ENCODE results near the gene BSN.
A peak's percentile ranks its signal among the peaks of the same experiment; 100 is the strongest.
"Not testable (repeated sequence)": the region's sequence is repeated elsewhere in the genome, so short reads cannot be mapped to it uniquely, and the experiment has no call there.

The BSN gene

DNA sequence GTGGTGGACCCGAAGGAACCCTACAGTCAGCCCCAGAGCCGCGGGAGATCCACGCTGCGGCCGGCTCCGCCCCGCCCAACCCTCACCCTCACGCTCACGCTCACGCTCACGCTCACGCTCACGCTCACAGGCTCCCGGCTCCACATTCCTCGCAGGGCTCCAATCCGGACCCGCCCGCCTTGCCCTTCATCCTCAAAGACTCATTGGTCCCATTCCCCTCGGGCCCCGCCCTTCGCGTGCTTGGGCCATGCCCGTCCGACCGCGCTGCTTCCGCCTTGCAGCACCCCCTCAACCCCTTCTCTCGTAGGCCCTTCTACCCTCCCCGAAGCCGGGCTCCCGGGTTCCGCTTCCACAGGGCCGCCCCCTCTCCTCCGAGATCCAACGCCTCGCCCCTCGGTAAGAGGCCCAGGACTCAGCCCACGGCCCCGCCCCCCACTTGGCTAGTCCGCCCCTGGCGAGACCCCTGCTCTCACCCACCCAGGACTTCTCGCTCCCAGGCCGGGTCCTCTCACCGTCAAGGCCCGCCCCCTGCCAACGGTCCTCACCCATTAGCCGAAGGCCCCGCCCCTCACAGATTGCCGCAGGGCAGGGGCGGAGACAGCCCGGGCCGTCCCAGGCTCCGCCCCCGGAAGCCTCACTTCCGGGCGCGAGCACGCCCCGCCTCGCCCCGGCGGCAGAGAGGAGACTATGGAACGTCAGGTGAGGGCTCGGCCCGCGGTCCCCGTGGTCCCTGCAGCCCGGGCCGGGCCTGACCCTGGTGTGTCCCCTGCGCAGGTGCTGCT is 119.6 kb downstream of the BSN start, which contains the start of gene APEH:
Gene APEH (plus strand): TSS at position 637 of the 782 bp plus-strand sequence. CDS start 51 bp downstream, at position 688.
- peak; percentile 97 for DNase-seq (ENCODE audit: low read depth, low spot score)

DNA sequence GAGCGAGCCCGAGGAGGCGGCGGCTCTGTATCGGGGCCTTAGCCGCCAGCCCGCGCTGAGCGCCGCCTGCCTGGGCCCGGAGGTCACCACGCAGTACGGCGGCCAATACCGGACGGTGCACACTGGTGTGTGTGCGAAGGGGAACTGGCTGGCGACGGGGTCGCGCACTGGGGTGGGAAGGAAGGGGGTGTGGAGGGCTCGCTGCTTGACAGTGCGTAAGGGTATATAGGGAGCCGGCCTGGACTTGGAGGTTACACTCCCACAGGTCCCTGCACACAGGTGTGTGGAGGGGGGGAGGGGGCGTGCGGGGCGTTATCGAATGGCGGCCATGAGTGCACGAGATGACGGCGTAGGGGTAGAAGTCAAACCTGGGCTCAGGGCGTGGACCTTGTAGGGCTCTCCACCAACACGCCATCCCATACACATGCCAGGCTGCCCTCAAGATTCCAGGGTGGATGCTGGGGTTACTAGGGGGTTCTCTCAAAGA is 120.3 kb downstream of the BSN start:
- no peak for DNase-seq (ENCODE audit: low read depth, low spot score)

DNA sequence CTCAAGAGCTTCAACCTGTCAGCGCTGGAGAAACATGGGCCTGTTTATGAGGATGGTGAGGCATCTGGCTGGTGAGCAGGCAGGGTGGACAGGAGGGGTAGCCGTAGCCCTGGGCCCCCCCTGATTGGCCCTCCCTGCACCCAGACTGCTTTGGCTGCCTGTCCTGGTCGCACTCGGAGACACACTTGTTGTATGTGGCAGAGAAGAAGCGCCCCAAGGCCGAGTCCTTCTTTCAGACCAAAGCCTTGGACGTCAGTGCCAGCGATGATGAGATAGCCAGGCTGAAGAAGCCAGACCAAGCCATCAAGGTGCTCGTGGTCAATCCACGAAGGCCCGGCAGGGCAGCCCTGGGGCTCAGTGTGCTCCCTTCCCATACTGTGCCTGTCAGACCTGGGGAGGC is 121.6 kb downstream of the BSN start:
- DNase-seq (ENCODE audit: low read depth, low spot score), result no peak

- DNase-seq (ENCODE audit: low read depth, low spot score), result no peak
Measured at GRCh38 chr3:49680493-49681231, 126.4 kb downstream of the BSN start.

- DNase-seq (ENCODE audit: low read depth, low spot score), result no peak
Measured at GRCh38 chr3:49681232-49681522, 126.9 kb downstream of the BSN start.

GRCh38 chr3:49681543-49681942 is 127.3 kb downstream of the BSN start:
- no peak for DNase-seq (ENCODE audit: low read depth, low spot score)

GRCh38 chr3:49683162-49683561 is 128.9 kb downstream of the BSN start:
- no peak for DNase-seq (ENCODE audit: low read depth, low spot score)

DNA sequence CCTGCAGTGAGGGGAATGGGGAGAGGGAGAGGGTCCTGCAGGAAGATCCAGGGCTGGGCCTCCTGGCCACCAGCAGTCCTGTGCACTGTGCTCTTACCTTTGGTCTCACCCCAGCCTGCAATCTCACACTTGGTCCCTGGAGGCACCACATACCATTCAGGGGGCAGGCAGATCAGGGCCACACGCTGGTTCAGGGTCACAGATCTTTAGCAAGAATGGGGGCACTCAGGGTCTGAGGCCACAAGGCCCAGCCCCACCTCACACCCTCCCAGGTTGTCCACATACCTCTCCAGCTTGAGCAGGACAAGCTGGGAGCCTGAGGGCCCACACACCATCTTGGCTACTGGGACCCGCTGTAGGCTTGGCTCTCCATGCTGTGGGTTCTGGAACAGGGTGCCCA is 130.2 kb downstream of the BSN start:
- not testable (repeated sequence) for DNase-seq (ENCODE audit: low read depth, low spot score)

DNA sequence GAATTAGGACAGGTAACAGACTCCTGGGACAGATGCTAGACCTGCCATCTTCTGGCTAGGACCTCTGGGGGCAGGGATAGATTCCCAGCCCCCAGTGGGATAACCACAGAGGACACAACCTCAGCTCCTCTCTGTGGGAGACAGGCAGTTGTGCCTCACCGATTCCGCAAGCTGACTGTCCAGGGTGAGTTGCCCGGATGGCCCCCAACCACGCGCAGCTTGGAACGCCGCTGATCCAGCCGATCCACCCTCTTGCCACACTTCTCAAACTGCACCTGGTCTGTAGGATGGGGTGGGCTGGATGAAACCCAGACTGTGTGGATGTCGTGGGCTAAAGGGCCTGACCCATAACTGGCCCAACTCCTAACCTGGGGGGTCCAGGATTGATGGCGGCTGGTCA is 130.8 kb downstream of the BSN start:
- DNase-seq (ENCODE audit: low read depth, low spot score), result not testable (repeated sequence)

- peak; percentile 26 for DNase-seq (ENCODE audit: low read depth, low spot score)
Measured at GRCh38 chr3:49685846-49686245, 131.6 kb downstream of the BSN start.

- DNase-seq (ENCODE audit: low read depth, low spot score), result peak; percentile 81
Measured at GRCh38 chr3:49686346-49686745, 132.1 kb downstream of the BSN start.

GRCh38 chr3:49686769-49687423 is 132.6 kb downstream of the BSN start:
- DNase-seq (ENCODE audit: low read depth, low spot score), result peak; percentile 90

DNA sequence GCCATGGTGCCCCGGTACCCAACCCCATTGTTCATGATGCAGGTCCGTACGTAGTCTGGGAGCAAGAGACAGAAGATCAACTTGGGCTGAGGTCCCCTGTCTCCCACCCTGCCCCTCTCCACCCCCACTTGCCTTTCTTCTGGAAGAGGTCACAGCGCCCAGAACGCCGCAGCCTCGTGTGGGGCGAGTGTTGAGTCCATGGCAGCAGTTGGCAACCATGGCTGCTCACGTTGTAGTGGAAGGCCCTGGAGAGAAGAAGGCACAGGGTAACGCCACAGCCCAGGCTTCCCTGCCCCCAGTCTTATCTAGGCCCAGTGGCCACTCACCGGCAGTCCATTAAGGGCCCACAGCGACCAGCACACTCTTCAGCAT is 133.1 kb downstream of the BSN start:
- DNase-seq (ENCODE audit: low read depth, low spot score), result not testable (repeated sequence)

- not testable (repeated sequence) for DNase-seq (ENCODE audit: low read depth, low spot score)
Measured at GRCh38 chr3:49688338-49689045, 134.2 kb downstream of the BSN start.

DNA sequence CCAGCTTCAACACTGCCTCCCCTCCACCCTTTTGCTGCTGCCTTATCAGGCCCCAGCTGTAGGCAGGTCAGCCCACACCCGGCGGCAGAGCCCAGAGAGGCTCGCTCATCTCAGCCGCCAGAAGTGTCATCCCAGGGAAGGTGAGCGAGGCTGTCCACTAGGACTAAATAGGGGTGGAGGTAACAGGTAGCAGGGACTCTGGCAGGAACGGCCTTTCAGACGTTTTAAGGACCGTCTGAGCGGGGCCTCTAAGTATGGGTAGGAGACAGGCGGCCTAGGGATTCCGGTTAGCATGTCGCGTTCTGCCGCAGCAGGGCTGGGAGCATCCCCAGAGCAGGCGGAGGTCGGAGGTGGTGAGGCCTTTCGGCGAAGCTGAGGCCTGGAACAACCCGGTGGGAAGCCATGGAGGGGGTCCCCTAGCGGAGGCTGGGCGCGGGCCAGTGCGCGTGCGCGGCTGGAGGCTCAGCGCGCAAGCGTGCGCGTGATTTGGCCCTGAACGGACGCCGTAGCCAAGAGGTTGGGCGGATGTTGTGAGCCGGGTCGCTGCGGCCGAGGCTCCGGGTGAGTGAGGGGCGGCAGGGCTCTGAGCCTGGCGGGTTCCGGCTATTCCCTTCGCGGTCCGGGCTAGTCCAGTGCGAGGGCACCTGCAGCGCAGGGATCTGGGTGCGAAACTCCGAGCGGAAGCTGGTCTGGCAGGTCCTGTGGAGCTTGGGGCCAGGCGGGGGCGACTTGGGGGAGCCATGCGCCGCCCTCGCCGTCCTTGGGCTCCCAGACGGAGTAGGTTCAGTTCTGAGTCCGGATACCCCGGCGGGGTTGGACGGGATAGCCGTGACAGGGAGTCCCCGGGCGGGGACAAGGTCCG is 135.0 kb downstream of the BSN start, which contains the start of the genes MST1 and RNF123:
Gene MST1 (minus strand): TSS at position 429 of the 862 bp plus-strand sequence. CDS start 783 bp downstream, outside the sequence.
Gene RNF123 (plus strand): TSS at position 512 of the 862 bp plus-strand sequence. CDS start 1,609 bp downstream, outside the sequence.
- peak; percentile 95 for DNase-seq (ENCODE audit: low read depth, low spot score)

DNA sequence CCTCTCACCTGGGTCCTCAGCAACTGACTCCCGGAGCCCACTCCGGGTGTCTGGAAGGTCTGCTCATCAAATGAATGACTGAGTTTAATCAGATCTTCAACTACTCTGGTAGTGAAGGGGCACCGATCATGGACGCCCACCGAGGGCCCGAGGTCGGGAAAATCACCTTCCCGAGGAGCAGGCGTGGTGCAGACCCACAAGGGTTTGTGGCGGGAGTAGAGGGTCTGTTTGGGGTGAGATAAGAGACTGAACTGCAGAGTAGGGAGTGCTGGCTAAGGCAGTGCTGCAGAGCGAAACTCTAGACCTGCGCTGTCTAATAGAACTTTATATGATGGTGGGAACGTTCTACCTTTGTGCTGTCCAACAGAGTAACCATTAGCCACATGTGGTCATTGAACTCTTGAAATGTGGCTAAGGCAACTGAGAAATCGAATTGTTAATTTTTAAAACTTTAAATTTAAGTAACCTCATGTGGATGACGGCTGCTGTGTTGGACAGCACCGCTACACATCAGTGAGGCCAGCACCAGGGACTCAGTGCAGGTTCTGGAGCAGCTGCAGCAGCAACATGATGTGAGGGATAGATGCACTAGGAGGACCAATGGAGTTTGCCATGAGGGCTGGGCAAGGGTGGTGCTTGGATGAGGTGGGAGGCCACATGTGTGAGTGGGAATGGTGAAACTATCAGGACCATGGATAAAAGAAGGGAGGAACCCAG is 135.8 kb downstream of the BSN start:
- not testable (repeated sequence) for DNase-seq (ENCODE audit: low read depth, low spot score)

- not testable (repeated sequence) for DNase-seq (ENCODE audit: low read depth, low spot score)
Measured at GRCh38 chr3:49690856-49691255, 136.6 kb downstream of the BSN start.

- not testable (repeated sequence) for DNase-seq (ENCODE audit: low read depth, low spot score)
Measured at GRCh38 chr3:49691481-49691880, 137.2 kb downstream of the BSN start.

- DNase-seq (ENCODE audit: low read depth, low spot score), result not testable (repeated sequence)
Measured at GRCh38 chr3:49694409-49695070, 140.3 kb downstream of the BSN start.

All from ELF-1 (cell line).